ENCODE data around the gene ESRP2.

ESRP2 gene

DNA sequence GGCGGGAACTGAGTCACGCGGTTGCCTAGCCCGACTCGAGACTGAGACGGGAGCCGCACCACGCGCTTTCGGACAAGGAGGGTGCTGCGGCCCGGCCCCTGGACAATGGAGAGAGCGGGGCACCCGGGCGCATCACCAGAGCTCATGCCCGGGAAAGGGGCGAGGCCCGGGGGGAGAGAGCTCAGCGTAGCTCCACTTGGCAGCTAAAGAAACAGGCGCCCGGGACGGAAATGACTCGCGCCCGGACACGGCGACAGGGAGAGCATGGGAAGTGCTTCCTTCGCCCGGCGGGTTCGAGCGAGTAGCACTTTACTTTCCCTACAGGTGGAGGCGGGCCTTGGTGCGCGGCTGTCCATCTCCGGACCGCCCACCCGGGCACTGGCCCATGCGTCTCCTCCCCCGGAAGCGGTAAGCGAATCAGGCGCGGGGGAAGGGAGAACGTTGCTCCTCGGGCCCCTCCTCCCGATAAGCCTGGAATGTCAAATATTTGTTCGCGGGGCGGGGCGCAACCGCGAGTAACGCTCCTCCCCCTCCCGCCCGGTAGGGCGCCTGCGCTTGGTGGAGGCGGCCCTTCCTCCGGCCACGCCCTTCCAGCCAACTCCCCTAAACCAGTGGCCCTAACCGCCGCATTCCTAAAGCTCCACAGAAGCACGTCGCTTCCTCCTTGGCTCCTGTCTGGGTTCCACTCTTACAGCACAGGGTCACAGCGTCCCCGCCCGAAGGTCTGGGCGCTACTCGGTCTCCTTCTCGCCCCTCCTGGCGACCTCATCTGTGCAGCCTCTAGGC lies 1.5 kb upstream of the ESRP2 start:
- peak; percentile 95 to 96 for DNase-seq (ENCODE audit: low read depth in 2 of 2)

DNA sequence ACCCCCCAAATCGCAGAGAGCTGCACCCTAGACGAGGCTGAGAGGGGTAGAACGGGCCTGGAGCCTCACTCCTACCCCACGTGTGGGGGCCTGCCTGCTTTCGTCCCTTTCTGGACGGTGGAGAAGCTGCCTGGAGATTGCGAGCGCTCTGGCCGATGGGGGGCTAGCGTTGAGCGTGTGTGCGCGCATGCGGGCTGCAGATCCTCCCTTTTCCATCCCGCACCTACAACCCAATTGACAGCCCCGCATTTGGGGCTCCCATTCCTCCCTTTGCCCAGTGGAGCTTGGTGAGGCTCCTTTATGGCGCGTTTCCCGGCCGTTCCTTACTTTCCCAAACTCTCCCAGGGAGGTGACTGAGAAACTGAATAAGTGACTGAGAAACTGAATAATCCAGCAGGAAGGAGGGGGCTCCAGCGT lies 907 bp upstream of the ESRP2 start:
- DNase-seq (ENCODE audit: low read depth in 2 of 2) = no peak

DNA sequence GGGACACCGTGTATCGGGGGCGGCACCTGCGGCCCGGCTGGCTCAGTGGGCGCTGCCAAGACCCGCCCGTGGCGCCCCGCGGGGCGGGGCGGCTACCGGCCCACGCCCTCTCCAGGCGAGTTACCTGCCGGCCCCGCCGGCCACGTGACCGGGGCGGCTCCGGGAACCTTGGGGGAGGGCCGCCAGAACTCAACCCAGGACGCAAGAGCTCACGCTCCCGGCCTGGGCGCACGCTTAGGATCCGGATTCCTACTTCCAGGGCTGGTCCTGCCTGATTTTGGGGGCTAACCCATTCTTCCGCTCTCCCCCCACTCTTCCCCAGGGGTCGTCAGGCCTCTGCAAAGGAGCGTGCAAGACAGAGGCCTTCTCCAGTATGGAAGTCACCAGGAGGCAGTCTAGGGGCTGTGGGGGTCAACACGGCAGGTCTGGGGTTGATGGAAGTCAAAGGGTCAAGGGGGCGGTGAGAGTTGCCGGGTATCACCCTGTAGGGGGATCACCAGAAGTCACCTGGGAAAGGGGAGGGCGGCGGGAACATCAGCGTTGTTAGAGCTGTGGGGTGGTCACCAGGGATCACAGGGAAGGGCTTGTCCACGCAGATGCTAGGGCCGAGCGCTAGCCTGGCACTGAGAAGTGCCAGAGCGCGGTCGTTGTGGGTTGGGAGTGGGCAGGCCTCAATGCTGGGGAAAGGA lies 354 bp upstream of the ESRP2 start:
- DNase-seq (ENCODE audit: low read depth in 2 of 2) = no peak

DNA sequence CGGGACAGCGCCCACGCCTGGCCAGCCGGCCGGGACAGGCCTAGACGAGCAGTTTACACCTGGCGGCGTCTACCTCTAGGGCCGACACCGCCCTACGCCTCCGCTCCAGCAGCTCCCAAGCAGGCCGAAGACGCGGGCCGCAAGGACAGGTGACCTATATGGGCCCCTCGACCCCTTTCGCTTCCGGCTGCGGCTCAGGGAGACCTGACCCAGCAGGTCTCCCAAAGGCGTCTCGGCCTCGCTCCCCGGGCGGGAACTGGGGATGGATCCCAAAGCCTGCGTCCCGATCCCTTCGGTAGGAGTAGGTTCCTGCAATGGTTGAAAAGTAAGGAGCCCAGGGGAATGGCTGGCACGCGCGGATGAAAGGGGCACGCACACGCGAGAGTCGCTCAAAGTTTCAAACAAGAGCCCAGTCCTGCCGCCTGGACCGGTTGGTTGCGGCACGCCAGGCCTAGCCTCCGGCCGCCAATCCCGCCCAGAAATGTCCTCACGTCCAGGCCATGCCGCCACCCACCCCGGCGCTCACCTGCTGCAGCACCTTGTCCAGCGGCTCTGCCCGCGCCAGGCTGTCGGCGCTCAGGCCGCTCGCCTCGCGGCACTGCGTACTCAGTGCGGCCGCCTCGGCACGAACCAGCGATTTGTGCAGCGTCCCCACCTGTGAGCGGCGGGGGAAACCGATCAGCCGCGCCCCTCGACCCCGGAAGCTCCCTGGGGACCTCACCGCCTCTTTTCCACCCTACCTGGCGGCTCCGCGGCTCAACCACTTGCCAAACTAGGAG lies 630 bp downstream of the ESRP2 start:
- no peak for DNase-seq (ENCODE audit: low read depth in 2 of 2)

DNA sequence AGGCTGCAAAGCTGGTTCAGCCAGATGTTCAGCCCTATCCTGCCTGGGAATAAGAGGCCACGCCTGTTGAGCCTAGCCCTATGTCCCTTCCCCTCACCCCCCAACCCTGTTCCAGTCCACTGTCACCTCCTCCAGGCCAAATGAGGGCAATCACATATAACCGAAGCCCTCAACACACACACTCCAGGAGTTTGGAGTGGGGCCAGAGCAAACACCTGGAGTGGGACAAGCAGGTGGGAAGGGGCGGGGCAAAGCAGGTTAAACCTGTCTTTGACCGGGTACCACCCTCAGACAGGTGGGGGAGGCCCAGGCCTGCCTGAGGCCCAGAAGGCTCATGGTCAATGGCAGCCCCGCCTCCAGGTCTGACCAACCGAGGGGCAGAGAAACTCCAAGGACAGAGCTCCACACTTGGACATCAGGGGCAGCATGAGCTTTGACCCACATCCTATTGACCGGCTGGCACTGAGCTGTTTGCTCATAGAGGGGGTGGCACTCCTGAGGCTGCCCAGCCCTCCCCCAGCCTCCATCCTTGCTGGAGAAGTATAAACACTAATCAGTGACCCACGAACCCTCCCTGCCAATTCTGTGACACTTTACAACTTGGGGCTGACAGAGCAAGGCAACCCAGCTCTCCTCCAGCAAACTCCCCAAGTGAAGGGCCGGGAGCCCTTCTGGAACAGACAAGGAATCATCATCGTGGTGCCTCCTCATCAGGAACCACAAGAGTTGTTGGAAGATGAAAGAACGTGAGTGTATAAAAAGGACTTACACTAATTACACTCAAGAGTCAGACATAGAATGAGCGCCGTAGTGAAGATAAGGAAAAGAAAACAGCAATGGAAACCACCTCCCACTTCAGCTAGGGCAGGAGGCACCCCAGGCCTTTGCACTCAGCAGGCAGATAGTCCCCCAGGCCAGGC lies 1.5 kb downstream of the ESRP2 start:
- no peak for DNase-seq (ENCODE audit: low read depth in 2 of 2)

DNA sequence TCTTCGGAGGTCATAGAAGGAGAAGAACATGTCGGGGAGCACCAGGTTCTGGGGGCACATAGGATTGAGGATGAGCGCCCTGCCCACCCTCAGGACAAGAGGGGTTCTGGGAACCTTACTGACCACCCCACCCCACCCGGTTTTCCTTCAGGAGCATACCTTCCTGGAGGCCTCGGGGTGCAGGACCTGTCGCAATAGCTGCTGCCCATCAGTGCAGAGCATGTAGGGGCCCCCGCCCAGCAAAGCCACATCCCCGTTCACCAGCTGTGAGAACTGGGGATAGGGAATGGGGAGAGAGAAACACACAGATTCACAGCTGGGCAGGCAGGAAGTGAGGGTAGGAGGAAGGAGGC lies 2.1 kb downstream of the ESRP2 start:
- DNase-seq (ENCODE audit: low read depth in 2 of 2) = no peak

DNA sequence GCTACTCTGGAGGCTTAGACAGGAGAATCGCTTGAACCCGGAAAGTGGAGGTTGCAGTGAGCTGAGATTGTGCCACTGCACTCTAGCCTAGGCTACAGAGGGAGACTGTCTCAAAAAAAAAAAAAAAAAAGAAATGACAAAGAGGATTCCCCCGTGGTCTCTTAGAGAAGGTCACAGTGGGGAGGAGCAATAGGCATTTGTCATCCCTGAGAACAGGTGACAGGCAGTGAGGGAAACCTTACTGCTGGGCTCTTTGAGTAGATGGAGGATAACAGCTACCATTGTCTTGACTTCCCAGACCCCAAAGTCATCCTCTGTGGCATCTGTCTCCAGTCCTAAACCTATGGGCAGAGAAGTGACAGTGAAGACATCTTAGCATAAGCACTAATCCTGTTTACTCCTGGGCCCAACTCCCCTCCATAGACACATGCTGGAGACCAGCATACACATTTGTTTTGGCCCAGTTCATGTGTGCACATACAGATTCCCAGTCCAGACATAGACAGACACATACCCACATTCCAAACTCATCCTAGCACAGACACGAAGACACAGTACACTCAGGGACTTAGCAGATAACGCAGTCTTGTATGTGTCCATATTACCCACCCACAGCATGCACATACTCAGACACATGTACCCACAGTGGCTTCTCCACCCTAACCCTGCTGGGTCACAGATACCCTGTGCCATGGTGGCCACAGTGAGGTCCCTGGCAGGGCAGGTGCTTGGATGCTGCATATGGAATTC lies 2.7 kb downstream of the ESRP2 start:
- no peak for DNase-seq (ENCODE audit: low read depth in 2 of 2)

DNA sequence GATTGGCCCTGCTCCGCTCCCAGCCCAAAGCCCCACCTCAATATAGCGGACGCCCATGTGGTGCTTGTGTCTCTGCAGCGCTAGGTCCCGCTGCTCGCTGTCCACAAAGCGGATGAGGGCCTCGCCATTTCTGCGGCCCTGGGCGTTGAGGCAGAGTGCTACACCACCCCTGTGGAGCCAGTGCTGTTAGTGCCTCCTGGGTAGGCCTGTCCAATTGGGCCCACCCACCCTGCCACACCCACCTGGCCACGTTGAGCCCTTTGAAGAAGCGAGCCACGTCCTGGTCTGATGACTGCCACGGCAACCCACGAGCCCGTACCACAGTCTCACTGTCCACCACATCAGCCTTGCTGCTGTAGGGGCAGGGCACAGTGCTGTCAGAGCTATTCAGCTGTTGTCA lies 3.6 kb downstream of the ESRP2 start:
- no peak for DNase-seq (ENCODE audit: low read depth in 2 of 2)

DNA sequence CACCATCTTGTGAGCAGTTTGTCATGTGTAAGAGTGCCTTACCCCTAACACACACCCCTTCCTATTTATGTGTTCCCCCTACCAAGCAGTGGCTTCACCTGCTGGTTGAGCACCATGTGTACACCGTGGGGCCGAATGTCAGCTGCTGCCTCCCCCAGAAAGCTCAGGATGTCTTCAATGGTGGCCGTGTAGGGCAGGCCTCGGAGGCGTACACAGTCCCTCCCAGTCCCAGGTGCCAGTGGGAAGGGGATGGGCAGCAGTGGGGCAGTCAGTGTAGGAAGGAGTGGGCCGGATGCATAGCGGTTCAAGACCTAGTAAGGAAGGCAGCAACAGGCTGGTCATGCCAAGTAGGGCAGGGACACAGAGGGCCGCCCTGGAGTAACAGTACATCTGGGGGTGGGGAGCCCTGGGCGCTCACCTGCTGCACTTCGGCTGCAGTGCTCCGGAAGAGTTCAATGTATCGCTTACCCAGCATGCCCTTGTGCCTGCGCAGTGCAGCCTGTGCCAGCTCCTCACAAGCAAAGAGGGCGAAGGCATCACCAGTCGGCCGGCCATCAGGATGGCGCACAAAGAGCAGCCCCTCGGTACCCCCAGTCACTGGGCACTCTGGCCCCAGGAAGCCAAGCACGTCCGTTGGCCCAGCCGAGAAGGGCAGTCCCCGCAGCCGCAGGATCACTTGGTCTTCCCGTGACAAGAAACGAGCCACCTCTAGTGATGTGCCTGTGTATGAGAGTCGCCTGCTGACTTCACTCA lies 4.4 kb downstream of the ESRP2 start:
- no peak for DNase-seq (ENCODE audit: low read depth in 2 of 2)

DNA sequence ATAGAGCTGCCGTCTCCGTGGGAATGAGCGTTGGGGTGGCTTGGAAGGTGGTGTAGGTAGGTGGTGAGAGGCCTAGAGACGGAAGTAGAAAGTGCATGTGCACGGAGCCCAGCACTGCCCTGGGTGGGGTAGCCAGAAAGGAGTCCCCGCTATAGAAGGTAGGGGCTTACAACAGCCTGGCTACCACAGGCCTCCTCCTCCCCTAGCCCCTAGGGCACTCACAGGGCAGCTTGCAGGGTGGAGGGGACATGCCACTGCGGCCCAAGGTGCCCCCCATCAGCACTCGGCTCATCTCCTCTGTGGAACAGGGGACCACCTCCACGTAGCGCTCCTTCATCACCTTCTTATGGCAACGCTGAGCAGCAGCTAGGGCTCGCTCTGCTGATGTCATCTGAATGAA lies 5.0 kb downstream of the ESRP2 start:
- DNase-seq (ENCODE audit: low read depth in 2 of 2) = no peak

DNA sequence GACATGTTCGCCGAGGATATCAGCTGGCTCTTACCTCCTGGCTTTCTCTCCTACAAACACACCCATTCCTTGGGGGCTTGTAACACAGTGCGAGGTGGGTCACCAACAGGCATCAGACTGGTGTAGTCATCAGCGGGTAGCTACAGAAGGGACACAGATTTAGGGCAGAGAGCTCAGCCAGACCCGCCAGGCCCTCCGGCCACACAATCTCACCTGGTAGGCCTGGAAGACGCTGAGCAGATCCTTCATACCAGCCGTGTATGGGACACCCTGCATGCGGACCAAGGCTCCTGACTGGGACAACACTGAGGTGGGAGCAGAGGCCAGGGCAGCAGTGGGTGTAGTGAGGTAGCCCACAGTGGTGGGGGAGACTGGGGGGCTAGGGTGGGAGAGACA lies 5.8 kb downstream of the ESRP2 start:
- DNase-seq (ENCODE audit: low read depth in 2 of 2) = no peak

DNA sequence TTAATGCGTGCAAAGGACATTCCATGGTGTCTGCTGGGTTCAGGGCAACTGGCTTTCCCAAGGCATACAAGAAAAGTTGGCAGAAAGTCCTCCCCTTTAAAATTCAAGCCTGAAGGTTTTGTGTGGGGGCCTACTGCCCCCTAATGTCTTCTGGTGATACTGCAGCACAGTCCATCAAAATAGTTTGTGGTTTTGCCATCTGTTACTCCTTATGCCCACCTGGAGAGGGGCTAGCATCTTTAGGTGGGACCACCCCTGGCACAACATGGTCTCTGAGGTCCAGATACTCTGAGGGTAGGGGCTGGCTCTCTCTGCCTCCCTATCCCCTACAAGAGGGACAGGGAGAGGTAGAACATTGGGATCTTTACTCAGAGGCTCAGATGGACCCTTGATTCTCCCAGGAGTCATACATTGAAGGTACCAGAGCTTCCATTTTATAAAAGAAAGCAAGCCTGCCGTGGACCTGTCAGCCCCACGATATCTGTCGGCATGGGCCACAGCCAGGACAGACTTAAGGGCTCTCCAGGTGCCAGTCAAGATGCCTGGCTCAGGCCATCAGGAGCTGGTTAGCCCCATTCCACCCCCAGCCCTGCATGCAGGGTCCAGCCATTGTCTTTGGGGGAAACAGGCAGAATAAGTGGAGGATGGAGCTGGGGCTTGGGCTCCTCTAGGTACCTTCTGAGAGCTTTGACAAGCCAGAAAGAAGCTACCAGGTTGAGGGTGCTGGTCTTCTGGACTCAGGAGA lies 6.3 kb downstream of the ESRP2 start:
- peak; percentile 26 to 34 for DNase-seq (ENCODE audit: low read depth in 2 of 2)

DNA sequence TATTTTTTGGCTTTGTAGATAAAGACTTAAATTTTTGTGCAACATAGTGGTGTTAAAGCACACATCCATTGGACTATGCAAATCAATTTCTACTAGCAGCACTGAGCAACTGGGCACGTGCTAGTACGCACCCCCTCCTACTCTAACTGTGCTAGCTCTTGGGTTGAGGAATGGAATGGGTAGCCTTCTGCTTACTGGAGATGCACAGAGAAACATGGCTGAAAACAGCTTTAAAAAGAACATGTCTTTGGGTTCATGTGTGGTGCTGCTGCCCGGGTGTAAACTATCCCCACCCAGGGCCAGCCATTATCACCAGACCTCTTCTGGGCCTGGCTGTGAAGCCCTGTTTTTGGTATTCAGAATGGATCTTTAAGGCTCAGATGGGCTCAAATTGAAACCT lies 7.3 kb downstream of the ESRP2 start:
- DNase-seq (ENCODE audit: low read depth in 2 of 2) = no peak

DNA sequence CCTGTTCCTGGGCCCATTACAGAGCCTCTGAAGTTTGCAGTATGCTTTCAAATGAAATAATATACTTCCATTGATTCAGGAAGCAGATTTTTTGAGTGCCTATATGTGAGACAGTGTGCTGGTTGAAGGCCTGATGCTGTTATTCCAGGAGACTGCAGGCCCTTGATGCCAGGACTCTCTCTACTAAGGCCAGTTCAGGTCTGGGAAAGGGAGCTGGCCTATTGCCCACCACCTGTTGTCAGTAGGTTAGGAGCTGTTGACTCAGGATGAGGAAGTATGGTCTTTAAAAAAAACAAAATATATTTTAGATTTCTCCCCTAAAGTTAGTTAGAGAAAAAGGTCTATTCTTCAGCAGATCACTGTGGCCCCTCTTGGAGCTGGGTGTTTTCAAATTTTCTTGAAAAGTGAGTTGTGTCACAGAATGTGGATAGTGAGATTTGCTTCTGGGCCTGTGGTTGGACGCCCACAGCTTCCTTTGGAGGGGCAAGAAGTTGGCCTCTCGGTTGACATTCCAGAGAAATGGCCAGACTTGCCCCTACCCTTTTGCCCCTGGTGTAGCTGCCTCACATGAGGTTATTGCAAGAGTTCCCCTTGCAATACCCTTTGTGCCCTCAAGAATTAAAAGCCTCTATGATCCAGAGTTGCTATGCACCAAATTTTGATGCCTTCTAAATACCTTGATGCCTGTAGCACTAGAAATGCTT lies 7.9 kb downstream of the ESRP2 start:
- DNase-seq (ENCODE audit: low read depth in 2 of 2) = no peak

DNA sequence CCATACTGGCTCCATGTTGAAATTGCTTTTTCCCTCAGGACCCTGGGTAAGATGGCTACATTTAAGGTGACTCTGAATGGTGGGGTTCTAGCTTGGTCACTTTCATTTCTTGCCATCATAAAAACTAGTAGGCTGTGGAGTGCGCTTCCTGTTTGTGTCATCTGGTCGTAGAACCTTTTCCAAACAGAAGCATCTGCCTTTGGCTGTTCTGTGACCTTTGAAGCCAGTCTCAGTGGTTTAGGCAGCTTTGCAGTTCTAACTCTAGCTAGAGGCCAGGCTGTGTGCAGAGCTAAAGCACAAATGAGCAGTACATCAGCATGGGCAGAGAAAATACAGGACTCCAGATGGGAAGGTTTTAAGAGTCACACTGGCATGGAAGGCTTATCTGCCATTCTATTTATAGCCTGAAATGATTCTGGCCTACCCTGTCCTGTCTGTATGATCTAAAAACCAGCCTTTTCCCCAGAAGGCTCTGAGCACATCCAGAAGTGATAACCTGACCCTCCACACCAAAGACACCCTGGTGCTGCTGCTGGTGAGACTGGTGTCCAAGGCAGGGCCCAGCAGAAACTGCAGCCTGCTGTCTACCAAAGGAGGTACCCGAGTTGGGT lies 8.6 kb downstream of the ESRP2 start:
- no peak for DNase-seq (ENCODE audit: low read depth in 2 of 2)

DNA sequence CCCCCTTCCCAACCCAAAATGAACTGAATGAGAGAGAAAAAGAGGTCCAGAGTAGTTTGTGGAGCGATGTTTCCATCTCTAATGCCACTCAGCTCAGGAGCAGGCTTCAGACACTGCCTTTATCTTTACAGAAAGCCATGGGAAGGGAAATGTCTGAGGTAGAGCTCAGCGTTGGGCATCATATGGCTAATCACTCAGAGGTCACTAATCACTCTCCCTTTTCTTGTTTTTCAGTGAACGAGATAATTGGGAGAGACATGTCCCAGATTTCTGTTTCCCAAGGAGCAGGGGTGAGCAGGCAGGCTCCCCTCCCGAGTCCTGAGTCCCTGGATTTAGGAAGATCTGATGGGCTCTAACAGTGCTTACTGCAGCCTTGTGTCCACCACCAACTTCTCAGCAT lies 9.8 kb downstream of the ESRP2 start:
- DNase-seq (ENCODE audit: low read depth in 2 of 2) = no peak

DNA sequence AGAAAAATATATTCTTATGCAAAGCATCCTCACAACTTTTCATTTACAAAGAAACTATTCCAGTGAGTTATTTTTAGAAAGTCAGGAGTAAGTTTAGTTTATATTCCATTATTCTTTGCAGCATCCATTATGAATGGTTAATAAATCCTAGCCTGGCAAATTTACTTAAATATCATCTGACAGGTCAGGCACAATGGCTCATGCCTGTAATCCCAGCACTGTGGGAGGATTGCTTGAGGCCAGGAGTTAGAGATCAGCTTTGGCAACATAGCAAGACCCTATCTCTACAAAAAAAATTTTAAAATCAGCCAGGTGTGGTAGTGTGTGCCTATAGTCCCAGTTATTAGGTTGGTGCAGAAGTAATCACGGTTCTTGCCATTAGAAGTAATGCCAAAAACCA lies 12.9 kb downstream of the ESRP2 start:
- no peak for DNase-seq (ENCODE audit: low read depth in 2 of 2)

DNA sequence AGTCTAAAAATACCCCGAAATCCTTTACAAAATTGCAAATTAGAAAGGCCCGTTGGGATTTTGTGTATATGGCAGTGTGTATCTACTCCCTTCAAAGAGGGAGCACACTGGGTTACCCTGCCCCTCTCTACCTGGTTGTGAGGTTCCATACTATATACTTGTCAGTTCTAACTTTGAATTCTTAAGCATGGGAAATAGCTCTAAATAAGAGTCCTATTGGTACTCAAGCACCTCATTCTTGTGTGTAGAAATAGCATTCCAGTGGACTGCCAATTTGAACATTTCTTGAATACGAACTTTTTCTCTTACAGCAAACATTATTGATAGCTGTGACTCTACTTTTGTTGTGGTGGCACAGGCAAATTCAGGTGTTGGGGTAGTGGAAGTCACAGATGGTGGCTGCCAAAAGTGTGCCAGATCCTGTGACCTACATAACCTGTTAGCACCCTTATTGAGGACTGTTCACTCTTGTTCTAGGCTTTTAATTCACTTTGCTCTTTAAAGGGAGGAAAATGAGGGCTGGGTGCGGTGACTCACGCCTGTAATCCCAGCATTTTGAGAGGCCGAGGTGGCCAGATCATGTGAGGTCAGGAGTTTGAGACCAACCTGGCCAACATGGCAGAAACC lies 16.1 kb downstream of the ESRP2 start:
- no peak for DNase-seq (ENCODE audit: low read depth in 2 of 2)
